Psoas muscle (tissue), 8 donors: Measurements from ENCODE around the gene NBPF4. TPM values are rescaled to one million over a fixed set of nuclear protein-coding genes. Genes with fewer than 3 reads are reported as not detected.
"Not testable (repeated sequence)": the region's sequence is repeated elsewhere in the genome, so short reads cannot be mapped to it uniquely, and the experiment has no call there.

Experiments used
- ATAC-seq, 4 donors: fragments of 200-7000 bp; cut with Tn5 transposase; one replicate each; pipeline ENCODE4 v1.9.1; 2020; ENCODE audit warnings: moderate library complexity in 3 of 4, mild to moderate bottlenecking in 2 of 4
- DNase-seq, 2 donors: peaks; one replicate each; pipeline ENCODE4 v3.0.0-alpha.2; 2020
- H3K27ac ChIP-seq: fragments of 200-600 bp; one replicate; pipeline ENCODE4 v1.8.0; 2022
- H3K27me3 ChIP-seq, 3 donors: fragments of 200-600 bp in 1 of 3; one replicate each; pipeline versions ENCODE4 v1.6.1 to v1.8.0; 2013 to 2022; ENCODE audit warnings: low read length in 2 of 3, mild to moderate bottlenecking in 2 of 3, moderate library complexity in 1 of 3; ENCODE audit not compliant: insufficient read depth in 3 of 3
- H3K36me3 ChIP-seq, 2 donors: fragments of 200-600 bp in 1 of 2; one replicate each; pipeline versions ENCODE4 v1.6.1 to v1.8.0; 2013 to 2022; ENCODE audit warnings: low read depth in 1 of 2, mild to moderate bottlenecking in 1 of 2, moderate library complexity in 1 of 2; ENCODE audit not compliant: insufficient read depth in 1 of 2
- H3K4me1 ChIP-seq: fragments of 200-600 bp; one replicate; pipeline ENCODE4 v1.8.0; 2022
- H3K4me3 ChIP-seq: fragments of 200-600 bp; one replicate; pipeline ENCODE4 v1.8.0; 2022; ENCODE audit warnings: mild to moderate bottlenecking
- H3K9me3 ChIP-seq: fragments of 200-600 bp; one replicate; pipeline ENCODE4 v1.8.0; 2022
- WGBS, 3 donors: extraction: QIAGEN DNeasy Blood & Tissue Kit; methylation state at CpG; one replicate each; pipeline versions ENCODE4 v1.1.6 to v1.1.7; 2013; 5-methylcytosine and 5-hydroxymethylcytosine counted together
- intact Hi-C, 2 donors: fragments of 100-400 bp; cut with DNase I; formaldehyde crosslinking; loops; one replicate each; pipeline versions ENCODE4 v1.11.0 to v1.14.2; 2022
- long read RNA-seq, 2 donors: library from polyadenylated mRNA; unstranded; transcript quantifications; one replicate each; pipeline ENCODE4 v2.0.0, GENCODE V29; 2021
- polyA plus RNA-seq, 3 donors: library from polyadenylated mRNA; stranded (reverse); fragments of 200-250 nt; gene quantifications; one replicate each; pipeline ENCODE4 v1.2.3, GENCODE V29; 2013
- total RNA-seq, 4 donors: library from RNA; stranded (reverse); fragmentation: NEBNext Ultra II Directional in 2 of 4; extraction: Animal tissue kit (Norgen Biotek cat#: 25700) in 2 of 4; gene quantifications; one replicate each; pipeline versions ENCODE4 v1.2.1 to v1.2.4, GENCODE V29; 2021 to 2023
- donor health status: healthy with polysubstance abuse.
- donor health status: DM: no; HTN: no; CAD: no; lungs with moderate emphysema.
- donor health status: Bipolar disorder and iron deficiency.
- donor health status: healthy.
- donor health status: DM: yes; HTN: yes; CAD: no.
- donor health status: DM: no; HTN: no; CAD: no.
- donor health status: DM: no; HTN: no; CAD: no.
- donor health status: DM: yes; HTN: yes; CAD: no.

The NBPF4 gene, protein sequence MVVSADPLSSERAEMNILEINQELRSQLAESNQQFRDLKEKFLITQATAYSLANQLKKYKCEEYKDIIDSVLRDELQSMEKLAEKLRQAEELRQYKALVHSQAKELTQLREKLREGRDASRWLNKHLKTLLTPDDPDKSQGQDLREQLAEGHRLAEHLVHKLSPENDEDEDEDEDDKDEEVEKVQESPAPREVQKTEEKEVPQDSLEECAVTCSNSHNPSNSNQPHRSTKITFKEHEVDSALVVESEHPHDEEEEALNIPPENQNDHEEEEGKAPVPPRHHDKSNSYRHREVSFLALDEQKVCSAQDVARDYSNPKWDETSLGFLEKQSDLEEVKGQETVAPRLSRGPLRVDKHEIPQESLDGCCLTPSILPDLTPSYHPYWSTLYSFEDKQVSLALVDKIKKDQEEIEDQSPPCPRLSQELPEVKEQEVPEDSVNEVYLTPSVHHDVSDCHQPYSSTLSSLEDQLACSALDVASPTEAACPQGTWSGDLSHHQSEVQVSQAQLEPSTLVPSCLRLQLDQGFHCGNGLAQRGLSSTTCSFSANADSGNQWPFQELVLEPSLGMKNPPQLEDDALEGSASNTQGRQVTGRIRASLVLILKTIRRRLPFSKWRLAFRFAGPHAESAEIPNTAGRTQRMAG
- not detected for total RNA-seq
- not detected for polyA plus RNA-seq
- long read RNA-seq, donor 1 = 0 reads
- long read RNA-seq, donor 2 = 0 reads

- H3K27ac ChIP-seq, H3K4me3 ChIP-seq, H3K9me3 ChIP-seq, H3K4me1 ChIP-seq, DNase-seq, H3K36me3 ChIP-seq, intact Hi-C loops, ATAC-seq, H3K27me3 ChIP-seq: not testable (repeated sequence)
- WGBS, 3 donors = no CpG with 5 or more reads among the region's 3 CpGs
These were observed at the start of gene NBPF4 for GRCh38 chr1:108243976-108244375. Gene NBPF4 (minus strand): TSS chr1:108244076. CDS start chr1:108243761, 315 bp downstream.

- ATAC-seq, DNase-seq, H3K27me3 ChIP-seq, intact Hi-C loops, H3K27ac ChIP-seq, H3K4me3 ChIP-seq, H3K9me3 ChIP-seq, H3K4me1 ChIP-seq, H3K36me3 ChIP-seq: not testable (repeated sequence)
- WGBS, 3 donors = no CpG with 5 or more reads among the region's 6 CpGs
These were observed 38.8 kb upstream of the NBPF4 start for GRCh38 chr1:108282528-108283257.

DNA sequence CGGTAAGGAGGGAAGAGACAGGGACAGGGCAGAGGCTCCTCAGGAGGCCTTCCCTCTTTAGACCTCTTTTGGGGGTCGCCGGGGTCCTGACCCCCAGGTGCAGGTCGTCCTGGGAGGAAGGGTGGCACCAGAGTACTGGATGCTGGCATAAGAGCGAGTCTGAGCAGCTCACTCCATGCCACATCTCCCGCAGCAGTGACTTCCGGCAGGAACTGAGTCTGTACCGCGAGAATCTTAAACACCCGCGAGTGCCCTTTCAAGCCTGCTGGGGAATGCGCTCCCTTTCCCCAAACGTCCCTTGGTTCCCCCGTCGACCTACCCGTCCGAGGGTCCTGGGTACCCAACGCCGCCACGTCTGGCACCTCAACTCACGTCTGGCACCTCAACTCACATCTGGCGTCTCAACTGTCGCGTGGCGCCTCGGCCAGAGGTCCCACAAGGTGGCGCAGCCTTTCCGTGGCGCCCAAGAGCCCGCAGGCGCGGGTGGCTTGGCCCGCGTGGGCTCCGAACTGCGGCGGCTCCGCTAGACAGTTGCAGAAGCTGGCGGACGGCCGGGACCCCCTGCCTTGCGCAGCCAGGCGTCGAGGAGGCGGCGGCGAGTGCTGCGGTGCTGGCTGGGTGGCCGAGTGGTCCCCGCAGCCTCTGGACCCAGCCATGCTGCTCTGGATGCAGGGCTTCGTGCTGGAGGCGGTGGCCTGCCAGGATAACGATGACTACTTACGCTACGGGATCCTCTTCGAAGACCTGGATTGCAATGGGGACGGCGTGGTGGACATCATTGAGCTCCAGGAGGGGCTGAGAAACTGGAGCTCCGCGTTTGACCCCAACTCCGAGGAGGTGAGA lies 28.8 kb upstream of the NBPF4 start:
- H3K36me3 ChIP-seq, intact Hi-C loops, H3K4me3 ChIP-seq, DNase-seq, ATAC-seq, H3K27me3 ChIP-seq, H3K4me1 ChIP-seq, H3K9me3 ChIP-seq, H3K27ac ChIP-seq: not testable (repeated sequence)
- WGBS, 3 donors = no CpG with 5 or more reads among the region's 61 CpGs

DNA sequence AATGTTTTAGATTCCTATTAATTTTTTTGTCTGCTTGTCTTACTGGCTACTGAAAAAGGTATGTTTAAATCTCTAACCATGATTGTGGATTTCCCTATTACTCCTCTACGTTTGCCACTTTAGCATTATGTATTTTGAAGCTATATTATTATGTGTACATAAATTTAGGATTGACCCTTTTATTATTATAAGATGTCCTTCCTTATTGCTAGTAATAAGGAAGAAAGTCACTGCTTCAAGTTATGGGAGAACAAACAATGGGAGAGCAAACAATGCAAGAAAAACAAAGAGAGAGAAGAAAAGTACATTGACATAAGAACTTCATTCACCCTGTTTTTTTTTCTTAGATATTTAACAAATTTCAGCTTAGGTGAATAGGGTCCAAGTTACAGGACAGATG lies 23.2 kb upstream of the NBPF4 start:
- H3K4me3 ChIP-seq, H3K36me3 ChIP-seq, DNase-seq, H3K27me3 ChIP-seq, H3K27ac ChIP-seq, intact Hi-C loops, H3K4me1 ChIP-seq, ATAC-seq, H3K9me3 ChIP-seq: not testable (repeated sequence)
- 21 to 63% (median 50%) methylated on average over 1 of the region's 1 CpG for WGBS, 3 donors

- ATAC-seq, H3K9me3 ChIP-seq, H3K27me3 ChIP-seq, H3K27ac ChIP-seq, H3K4me3 ChIP-seq, H3K36me3 ChIP-seq, intact Hi-C loops, DNase-seq, H3K4me1 ChIP-seq: not testable (repeated sequence)
- WGBS, 3 donors = no CpG with 5 or more reads among the region's 11 CpGs
These were observed 18.1 kb upstream of the NBPF4 start for GRCh38 chr1:108261967-108262366.

GRCh38 chr1:108261519-108261918 lies 17.6 kb upstream of the NBPF4 start:
- ATAC-seq = not testable (repeated sequence)
- no CpG with 5 or more reads among the region's 10 CpGs for WGBS, 3 donors

GRCh38 chr1:108260578-108261259 lies 16.8 kb upstream of the NBPF4 start:
- H3K4me3 ChIP-seq, intact Hi-C loops, H3K4me1 ChIP-seq, H3K27me3 ChIP-seq, H3K36me3 ChIP-seq, H3K27ac ChIP-seq, ATAC-seq, H3K9me3 ChIP-seq, DNase-seq: not testable (repeated sequence)
- WGBS, 3 donors = no CpG with 5 or more reads among the region's 4 CpGs

More at GRCh38 chr1:108261519-108261918, 17.6 kb upstream of the NBPF4 start:
- intact Hi-C loops, H3K36me3 ChIP-seq, H3K9me3 ChIP-seq, H3K27me3 ChIP-seq, H3K4me1 ChIP-seq, H3K4me3 ChIP-seq, H3K27ac ChIP-seq, DNase-seq: not testable (repeated sequence)

- H3K27me3 ChIP-seq, DNase-seq, H3K27ac ChIP-seq, intact Hi-C loops, H3K9me3 ChIP-seq, H3K4me3 ChIP-seq, ATAC-seq, H3K4me1 ChIP-seq, H3K36me3 ChIP-seq: not testable (repeated sequence)
These were observed 11.6 kb upstream of the NBPF4 start for GRCh38 chr1:108255426-108255825.

GRCh38 chr1:108239426-108239825 lies 4.5 kb downstream of the NBPF4 start:
- H3K27ac ChIP-seq, DNase-seq, H3K4me1 ChIP-seq, H3K9me3 ChIP-seq, H3K36me3 ChIP-seq, ATAC-seq, H3K27me3 ChIP-seq, intact Hi-C loops, H3K4me3 ChIP-seq: not testable (repeated sequence)
- no CpG with 5 or more reads among the region's 2 CpGs for WGBS, 3 donors

GRCh38 chr1:108235308-108235707 lies 8.6 kb downstream of the NBPF4 start:
- DNase-seq, H3K27me3 ChIP-seq, intact Hi-C loops, H3K36me3 ChIP-seq, H3K4me1 ChIP-seq, H3K27ac ChIP-seq, ATAC-seq, H3K4me3 ChIP-seq, H3K9me3 ChIP-seq: not testable (repeated sequence)
- WGBS, 3 donors = no CpG with 5 or more reads among the region's 2 CpGs
